Stimulated activated CD4-positive, alpha-beta T cell treated with anti-CD3 and anti-CD28 coated beads, Interleukin-12 subunit alpha, Interleukin-12 subunit beta, amount 100 ng/mL, for 48 hours (primary cell): Measurements from ENCODE around the gene NAMPT.
"Not testable (repeated sequence)": the region's sequence is repeated elsewhere in the genome, so short reads cannot be mapped to it uniquely, and the experiment has no call there.

Source experiments
- DNase-seq, 3 donors: peaks; one replicate each; pipeline ENCODE4 v3.0.0-alpha.2; 2020; ENCODE audit warnings: low read depth in 2 of 3, low spot score in 1 of 3

Gene NAMPT

DNA sequence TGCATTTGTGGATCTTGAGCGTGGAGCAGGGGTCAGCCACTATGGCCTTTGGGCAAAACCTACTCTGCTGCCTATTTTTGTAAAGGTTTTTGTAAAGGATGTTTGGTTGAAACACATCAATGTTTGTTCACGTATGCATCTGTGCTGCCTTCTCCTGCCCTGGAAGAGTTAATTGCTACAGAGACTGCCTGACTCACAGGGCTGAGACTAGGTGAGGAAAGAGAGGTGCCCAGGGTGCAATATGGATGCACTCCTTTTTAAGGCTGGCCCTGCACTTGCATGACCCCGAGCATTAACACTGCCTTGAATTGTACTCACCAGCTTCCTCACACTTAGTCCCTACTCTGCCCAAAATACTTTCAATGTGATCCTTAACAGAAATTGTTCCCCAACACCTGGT lies 20.9 kb upstream of the NAMPT start:
- no peak for DNase-seq

DNA sequence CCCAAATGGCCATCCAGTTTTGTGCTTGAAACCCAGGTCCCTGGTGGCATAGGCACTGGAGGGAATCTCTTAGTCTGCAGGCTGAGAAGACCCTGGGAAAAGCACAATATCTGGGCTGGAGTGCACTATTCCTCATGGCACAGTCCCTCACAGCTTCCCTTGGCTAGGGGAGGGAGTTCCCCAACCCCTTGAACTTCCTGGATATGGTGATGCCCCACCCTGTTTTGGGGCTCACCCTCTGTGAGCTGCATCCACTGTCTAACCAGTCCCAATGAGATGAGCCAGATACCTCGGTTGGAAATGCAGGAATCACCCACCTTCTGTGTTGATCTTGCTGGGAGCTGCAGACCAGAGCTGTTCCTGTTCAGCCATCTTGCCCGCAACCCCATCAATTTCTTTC lies 19.8 kb upstream of the NAMPT start:
- DNase-seq: no peak

DNA sequence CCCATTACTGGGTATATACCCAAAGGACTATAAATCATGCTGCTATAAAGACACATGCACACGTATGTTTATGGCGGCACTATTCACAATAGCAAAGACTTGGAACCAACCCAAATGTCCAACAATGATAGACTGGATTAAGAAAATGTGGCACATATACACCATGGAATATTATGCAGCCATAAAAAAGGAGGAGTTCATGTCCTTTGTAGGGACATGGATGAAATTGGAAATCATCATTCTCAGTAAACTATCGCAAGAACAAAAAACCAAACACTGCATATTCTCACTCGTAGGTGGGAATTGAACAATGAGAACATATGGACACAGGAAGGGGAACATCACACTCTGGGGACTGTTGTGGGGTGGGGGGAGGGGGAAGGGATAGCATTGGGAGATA lies 13.8 kb upstream of the NAMPT start:
- DNase-seq: not testable (repeated sequence)

DNA sequence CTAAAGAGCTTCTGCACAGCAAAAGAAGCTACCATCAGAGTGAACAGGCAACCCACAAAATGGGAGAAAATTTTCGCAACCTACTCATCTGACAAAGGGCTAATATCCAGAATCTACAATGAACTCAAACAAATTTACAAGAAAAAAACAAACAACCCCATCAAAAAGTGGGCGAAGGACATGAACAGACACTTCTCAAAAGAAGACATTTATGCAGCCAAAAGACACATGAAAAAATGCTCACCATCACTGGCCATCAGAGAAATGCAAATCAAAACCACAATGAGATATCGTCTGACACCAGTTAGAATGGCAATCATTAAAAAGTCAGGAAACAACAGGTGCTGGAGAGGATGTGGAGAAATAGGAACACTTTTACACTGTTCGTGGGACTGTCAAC lies 13.4 kb upstream of the NAMPT start:
- DNase-seq: not testable (repeated sequence)

DNA sequence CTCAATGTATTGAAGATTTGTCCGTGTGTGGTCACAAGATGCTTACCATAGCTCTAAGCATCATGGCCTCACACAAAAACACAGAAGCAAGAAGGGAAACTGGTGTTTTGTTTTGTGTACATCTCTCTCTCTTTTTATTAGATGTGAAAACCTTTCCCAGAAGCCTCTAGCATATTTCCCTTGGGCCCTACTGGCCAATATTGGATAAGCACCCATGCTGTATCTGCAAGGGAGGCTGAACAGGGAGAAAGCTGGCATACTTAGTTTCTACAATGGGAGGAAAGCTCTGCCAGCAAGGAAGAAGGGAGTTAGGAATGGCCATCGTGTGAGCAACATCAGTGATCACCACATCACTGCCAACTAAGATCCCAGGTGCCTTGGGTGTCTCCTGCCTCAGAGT lies 9.6 kb upstream of the NAMPT start:
- DNase-seq: no peak

DNA sequence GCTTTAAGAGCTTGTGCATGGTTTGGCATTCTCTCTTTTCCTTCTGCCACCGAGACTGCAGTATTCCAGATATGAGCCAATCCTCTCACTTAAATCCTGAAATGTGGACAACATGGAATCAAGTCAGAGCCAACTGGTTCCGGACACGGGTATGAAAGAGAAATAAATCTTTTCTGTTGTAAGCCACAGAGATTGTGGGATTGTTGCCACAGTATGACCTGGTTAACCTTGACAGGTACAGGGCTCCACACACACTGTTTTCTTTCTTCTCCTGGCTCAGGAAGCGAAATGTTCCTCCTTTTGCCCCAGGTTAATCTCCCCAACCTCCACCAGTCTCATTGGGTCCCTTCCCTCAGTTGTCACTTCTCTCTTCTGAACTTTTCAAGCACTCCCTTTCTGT lies 6.5 kb upstream of the NAMPT start:
- no peak for DNase-seq

DNA sequence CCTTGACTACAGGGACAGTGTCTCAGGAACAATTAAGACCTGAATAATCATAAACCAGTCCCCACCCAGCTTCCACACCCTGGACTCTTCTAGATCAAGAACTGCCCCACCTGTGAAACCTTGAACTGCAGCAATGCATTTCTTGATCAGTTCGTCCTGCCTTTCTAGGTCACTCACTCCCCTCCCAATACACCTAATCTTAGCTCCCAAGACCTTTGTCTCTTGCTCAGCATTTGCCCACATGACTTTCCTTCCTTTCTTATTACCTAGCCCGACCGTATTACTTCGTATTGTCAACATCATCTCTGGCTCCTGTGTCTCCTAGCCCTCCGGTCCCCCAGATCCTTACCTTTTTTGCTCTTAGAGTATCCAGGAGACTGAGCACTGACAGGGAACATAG lies 5.5 kb upstream of the NAMPT start:
- no peak for DNase-seq

DNA sequence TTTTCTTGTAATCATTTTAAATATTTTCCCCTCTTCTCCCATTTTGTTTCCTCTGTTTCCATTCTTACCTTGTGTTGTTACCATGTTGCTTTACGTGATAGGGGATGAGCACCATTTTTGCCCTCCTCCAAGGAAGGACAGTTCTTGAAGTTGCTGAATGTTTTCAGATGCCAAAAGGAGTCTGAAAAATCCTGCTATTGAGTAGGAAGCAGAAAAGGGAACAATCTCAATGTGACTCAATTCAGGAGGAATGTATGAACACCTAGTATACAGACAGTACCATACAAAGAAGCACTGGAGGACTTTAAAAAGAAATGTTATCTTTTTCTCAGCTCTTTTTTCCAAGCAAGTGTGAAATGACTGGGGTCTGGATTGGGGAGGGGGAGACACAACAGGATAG lies 5.1 kb upstream of the NAMPT start:
- DNase-seq: no peak

DNA sequence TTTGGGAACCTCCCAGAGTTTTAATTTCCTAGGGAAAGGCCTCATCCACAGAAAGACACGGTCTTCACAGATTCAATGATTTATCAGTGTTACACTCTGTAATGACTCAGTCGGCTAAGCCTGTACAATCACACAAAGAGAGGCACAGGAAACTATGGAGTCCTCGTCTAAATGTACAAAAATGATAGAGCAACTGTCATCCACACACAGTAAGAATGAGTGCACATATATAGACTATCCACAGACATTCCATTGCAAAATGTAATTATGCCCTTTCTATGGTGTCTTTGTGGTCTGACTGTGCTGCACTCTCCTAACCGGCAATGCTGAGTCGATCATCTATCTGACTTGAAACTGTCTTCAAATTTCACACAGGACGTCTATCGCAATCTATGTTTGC lies 3.5 kb upstream of the NAMPT start:
- DNase-seq: no peak

DNA sequence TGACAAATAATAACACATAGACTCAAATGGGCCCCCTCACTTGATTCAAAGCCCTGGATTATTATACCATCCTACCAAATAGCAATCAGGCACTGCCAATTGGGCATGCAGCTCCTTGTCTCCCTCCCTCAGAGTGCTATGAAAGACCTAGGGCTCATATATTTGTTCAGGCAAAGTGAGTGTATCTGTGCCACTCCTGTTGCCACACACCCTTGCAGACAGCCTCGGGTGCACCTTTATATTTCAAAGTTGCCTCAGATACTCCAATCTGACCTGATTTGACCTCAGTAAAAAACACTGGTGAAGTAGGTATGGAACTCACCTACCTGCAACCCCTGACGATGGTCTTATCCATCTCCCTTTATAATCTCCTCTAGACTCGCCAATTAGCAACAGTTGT lies 3.0 kb upstream of the NAMPT start:
- DNase-seq: no peak

DNA sequence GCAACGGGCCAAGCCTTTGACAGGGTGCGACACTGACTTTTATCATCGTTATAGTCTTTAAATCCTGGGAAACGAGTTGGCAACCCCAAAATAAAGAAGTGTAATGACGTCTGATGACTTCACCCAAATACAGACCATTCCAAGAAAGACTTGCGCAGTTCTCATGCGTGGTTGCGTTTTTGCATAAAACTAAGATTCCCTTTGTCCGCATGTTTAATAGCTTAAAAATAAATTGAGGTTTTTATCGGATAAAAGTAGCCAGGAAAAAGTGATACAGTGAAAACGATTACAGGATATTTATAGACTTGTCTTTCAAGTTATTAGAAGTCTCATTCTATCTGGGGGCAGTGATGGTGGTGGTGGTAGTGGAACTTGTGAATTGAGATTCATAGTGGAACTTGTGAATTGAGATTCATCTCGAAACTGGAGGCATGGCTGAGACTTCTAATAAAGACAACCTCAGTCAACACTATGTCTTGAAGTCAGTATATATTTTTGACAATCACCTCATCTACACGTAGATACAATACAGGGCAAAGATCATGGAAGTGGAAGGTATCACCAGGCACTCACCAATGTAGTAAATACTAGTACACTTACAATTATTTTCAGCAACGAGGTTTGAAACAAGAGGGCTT lies 1.2 kb upstream of the NAMPT start:
- DNase-seq: peak; percentile 28 to 39 (median 30)

DNA sequence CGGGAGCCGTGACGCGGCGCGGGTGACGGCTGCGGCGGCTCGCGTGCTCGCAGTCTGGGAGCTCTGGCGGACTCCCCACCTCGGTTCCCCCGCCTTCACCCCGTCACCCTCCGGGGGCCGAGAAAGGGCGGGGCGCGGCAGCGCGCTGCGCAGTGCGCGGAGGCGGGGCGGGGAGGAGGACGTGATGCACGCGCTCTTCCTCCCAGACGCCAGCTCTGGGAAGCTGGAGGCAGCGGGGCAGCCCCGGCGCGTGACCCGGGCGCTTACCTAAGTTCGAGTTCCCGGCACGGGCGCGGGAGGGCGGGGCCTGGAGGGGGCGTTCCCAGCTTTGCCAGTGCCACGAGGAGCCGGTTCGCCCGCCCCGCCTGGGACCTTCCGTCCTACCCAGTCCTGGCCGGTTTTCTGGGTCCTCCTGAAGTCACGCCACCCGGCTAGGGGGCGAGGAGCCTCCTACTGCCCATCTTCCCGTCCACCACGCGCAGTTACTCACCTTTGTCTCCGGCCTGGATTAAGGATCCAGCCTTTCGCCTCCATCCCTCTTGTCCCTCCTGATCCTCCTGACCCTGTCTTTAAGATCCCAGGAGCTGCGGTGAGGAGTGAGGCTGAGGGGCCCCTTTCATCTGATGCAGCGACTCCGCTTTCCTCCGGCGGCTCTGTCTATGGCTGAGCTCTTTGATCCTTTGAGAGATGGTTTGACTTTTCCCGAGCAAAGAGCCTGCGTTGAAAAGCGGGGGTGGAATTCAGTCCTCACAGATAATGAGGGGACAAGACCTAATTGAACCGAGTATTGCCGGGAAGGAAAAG lies 470 bp upstream of the NAMPT start:
- DNase-seq: peak; percentile 98 to 100 (median 99)

DNA sequence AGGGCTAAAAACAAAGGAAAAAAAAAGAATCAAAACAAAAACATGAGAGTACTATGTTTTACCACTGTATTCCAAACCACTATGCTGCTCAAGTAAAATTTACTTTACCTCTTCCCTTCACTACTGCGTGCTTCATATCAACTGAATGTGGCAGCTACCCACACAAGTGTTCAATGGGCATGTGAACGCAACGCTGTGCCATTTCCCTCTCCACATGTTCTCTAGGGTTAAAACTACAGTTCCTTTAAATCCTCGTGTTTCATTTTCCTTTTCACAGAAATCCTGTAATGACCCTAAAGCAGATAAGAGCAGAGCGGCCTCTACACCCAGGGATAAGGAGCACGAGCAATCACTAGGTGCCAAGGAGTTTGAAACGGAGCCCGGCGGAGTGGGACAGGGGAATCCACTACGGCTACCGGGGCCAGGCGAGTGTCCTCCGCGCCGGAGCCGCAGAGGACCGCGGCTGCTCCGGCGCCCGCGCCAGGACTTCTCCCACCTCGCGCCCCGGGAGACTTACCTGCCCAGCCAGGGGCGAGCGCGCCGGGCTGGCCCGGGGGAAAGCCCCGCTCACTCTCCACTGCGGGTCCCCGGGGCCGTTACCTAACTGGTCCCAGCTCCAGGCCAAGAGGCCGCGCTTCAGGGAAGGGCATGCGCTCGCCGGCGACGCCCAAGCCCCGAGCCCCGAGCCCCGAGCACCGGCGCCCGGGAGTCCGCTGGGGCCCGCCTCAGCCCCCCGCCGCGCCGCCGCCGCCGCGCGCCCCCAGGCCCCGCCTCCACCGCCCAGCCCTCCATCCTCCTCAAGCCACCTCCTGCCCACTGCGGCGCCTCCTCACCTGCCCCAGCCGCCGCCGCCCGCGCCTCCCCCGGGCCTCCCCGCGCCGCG lies 711 bp downstream of the NAMPT start:
- DNase-seq: peak; percentile 15 to 37 (median 35)

DNA sequence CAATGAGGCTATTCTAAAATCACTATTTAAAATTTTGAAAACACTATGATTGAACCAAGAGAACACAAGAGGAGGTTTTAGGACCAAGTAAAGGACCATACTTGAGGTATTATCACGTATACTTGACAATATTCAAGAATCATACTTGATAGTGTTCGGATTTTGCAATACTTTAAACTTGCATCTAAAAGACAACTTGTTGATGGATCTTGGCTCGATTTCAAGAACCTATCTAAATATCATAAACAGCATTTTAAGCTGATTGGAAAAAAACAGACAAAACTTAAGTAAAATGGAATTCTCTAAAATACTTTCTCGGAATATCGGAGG lies 1.3 kb downstream of the NAMPT start:
- no peak for DNase-seq

DNA sequence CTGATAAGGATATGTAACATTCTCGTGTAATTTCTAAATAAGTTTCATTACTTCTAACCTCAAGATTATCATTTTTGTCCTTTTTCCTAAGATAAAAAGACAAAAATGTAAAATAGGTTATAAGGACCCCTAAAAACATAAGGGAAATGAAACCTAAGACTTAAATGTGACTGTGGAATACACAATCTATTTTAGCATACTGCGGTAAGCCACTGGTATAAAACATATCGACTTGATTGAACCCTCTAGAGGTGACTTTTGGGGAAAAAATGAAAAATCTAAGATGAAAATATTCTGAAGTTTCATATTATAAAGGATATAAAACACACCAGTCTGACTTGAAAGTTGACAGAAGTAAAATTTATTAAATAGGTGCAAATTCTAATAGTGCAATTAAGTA lies 1.9 kb downstream of the NAMPT start:
- no peak for DNase-seq

DNA sequence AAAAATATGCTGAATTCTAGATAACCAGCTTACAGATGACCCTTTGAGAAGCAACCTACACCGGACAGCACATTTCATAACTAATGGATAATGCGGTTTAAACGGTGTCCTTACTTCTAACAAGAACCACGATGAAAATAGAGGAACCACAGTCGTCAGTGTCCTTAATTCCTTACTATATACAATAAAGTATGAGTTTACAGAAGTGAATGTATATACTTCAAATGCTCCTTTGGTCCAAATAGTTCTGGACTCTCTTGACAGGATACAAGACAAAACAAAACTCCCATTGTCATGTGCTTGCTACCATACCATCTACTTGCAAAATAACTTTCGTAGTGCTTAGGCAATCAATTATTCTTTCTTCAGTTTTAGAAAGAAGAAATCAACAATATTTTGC lies 2.4 kb downstream of the NAMPT start:
- no peak for DNase-seq

DNA sequence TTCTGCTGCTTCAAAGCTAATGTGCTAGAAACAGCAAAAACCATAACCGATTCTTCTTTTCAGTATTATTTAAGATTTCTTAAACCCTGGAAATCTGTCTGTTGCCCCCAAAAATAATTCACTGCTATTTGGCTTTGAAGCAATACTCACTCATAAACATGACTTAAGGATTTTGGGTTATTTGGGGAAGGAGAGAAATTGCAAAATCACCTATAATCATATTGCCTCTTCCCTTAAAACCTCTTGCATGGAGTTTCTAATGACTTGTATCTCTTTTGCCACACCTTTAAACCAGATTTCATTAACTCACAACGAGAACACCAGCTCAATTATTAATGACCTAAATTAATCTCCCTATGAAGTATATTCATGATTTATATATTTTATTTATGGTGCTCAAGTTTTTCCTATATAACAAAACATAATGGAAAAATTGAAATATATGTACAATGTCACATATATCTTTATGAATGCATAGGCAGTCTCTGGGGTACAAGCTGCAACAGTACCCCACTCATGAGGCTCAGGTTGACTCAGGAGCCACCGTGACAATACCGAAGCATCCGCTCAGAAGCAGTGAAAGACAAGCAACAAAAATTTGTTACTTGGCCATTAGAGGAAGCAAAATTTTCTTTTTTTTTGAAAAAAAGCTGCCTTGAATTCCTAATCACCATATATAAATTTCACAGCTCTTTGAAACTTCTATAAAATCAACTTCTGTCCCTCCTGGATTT lies 3.0 kb downstream of the NAMPT start:
- DNase-seq: no peak

DNA sequence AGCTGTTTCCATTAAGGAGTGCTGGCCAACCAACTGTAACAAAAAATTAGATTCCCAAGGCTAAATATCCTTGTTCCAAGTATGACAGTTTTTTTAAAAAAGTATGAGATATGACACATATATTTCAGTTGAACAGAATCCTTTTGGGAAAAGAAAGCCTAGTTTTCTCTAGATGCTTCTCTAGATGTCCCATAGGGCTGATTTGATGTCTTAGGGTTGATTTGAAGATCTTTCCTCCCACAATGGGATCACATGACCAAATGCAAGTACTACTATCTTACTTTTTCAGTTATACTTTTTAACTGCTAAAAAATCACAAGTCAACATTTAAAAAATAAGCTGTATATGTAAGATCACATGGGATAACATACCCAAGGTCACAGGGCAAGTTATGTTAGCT lies 3.7 kb downstream of the NAMPT start:
- DNase-seq: no peak

DNA sequence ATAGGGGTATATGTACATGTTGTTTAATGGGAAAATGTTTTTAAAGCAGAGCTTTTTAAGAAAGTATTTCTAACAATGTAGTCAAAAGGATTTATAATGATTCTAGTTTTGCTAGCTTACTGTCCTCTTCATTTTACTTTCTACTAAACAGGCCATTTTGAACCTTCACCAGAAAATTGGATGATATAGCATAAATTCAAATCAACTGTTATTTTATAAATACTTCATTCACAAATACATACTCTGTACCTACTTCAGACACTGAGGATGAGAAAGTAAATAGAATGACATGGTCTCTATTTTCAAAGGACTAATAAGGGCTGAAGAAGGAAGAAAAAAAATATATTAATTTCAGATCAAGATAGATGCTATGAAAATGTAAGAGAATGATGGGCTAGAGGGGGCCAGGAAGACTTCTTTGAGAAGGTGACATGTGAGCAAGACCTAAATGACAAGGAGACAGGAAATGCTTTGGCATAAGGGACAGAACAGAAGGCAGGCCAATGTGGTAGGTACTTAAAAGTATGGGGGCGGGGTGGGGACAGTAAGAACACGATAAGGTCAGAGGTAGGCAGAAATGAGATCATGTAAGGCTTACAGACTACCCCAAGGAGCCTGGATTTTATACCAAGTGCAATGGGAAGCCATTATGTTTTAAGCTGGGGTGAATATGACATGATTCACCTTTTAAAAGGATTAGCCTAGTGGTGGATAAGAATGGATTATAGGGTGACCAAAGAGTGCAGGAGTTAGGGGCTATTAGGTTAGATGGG lies 5.2 kb downstream of the NAMPT start:
- DNase-seq: peak in 2 of 3 donors; percentile 20 to 31

DNA sequence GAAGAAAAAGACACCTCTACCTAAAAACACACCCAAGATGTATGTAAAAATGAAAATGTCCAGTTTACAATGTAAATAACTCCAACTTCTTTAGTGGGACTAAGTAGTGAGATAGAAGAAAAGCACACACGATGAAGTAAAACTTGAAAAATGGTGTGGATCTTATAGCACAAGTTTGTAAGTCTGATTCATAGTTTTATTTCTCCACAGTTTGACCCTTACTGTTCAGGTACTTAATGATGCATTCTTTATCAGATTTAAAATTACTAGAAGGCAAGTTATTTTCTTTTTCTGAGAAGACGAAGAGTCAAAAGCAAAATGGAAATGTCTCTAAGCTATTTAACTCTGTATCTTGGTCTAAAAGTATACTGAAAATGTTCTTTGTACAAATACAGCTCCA lies 6.1 kb downstream of the NAMPT start:
- no peak for DNase-seq

DNA sequence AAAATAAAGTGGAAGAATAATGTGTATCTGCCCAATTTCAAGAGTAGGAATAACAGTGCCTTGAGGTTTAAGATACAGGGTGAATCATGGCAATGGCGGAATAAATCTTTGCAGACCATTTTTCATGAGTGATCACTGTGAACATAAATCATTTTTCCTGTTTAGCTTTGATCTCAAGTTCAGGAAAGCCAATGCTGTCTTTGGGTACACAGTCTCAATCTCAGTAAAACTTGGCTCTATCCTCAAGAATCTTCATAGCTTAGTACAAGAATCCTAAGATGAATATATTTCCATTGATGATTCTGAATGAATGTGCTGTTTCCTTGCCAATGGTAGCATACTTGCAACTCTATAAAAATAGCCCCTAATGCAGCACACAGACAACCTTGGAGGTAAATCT lies 6.8 kb downstream of the NAMPT start:
- no peak for DNase-seq
